Stimulated activated CD8-positive, alpha-beta memory T cell treated with anti-CD3 and anti-CD28 coated beads, Interleukin-12 subunit alpha, Interleukin-12 subunit beta, amount 100 ng/mL, for 1 hour (primary cell): ENCODE measurements around the gene KCNS1.

ENCODE experiments used
- DNase-seq: peaks from one replicate; pipeline ENCODE4 v3.0.0-alpha.2; 2020; ENCODE audit warnings: low read depth

The KCNS1 gene

GRCh38 chr20:45049438-45049837 lies 51.5 kb downstream of the KCNS1 start:
- DNase-seq, result no peak

- no peak for DNase-seq
Observed at GRCh38 chr20:45047581-45048119, 53.3 kb downstream of the KCNS1 start.

GRCh38 chr20:45044601-45045000 lies 56.3 kb downstream of the KCNS1 start:
- no peak for DNase-seq

GRCh38 chr20:45044084-45044573 lies 56.8 kb downstream of the KCNS1 start:
- DNase-seq, result peak; percentile 33

- DNase-seq, result no peak
Observed at GRCh38 chr20:45042978-45043377, 57.9 kb downstream of the KCNS1 start.
